SK-N-SH (cell line): ENCODE measurements around the gene EEF1A2.

Source experiments
- CTCF ChIP-seq: fragments of 200-600 bp; sonication (generic); IDR thresholded peaks from 2 replicates; pipeline ENCODE4 v1.6.1; 2017; ENCODE audit warnings: antibody characterized with exemption, mild to moderate bottlenecking, moderate library complexity
- ELF1 ChIP-seq: IDR thresholded peaks from 2 replicates; pipeline ENCODE4 v1.4.0; 2012
- EZH2phosphoT487 ChIP-seq: fragments of 200-600 bp; sonication (generic); IDR thresholded peaks from 2 replicates; pipeline ENCODE4 v1.6.1; 2017; ENCODE audit warnings: low read depth, mixed run types, mild to moderate bottlenecking, antibody characterized with exemption, moderate library complexity, borderline replicate concordance
- SIN3A ChIP-seq: IDR thresholded peaks from 2 replicates; pipeline ENCODE4 v1.6.1; 2012; ENCODE audit warnings: low read depth, mild to moderate bottlenecking, low read length, moderate library complexity, borderline replicate concordance
- SMC3 ChIP-seq: IDR thresholded peaks from 2 replicates; pipeline ENCODE4 v1.6.1; 2012; ENCODE audit warnings: low read depth, low read length, improper control_type of control experiment
- TF ChIP-seq, protein P1 (sequence below): fragments of 150-350 bp; IDR thresholded peaks from 2 replicates; pipeline ENCODE4 v1.6.1; 2017; ENCODE audit warnings: antibody characterized with exemption, low read length, low read depth, borderline replicate concordance
- TF ChIP-seq, protein P2 (sequence below): IDR thresholded peaks from 2 replicates; pipeline ENCODE4 v1.6.1; 2012; ENCODE audit warnings: mild to moderate bottlenecking, low read depth, low read length, moderate library complexity

DNA sequence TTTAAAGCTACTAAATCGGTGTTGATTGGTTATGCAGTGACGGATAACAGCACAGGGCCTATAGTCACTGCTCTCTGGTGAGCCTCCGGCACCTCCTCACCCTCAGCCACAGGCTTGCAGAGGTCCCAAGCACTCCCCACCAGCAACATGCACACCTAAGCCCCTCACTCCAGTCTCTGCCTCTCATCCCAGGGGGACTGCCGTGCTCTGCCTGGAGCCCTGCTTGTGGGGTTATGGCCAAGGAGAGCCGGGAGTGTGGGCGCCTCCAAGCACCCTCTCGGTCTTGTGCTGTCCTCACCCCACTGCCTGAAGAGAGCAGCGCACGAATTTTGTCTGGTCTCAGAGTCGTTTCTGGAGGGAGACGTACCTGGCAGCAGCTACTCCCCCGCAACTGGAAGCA, 6.8 kb upstream of the EEF1A2 start:
- TF ChIP-seq CTCF (no peak), ELF1 (no peak), SMC3 (no peak), EZH2phosphoT487 (no peak), SIN3A (no peak)
- TF ChIP-seq, protein P1, sequence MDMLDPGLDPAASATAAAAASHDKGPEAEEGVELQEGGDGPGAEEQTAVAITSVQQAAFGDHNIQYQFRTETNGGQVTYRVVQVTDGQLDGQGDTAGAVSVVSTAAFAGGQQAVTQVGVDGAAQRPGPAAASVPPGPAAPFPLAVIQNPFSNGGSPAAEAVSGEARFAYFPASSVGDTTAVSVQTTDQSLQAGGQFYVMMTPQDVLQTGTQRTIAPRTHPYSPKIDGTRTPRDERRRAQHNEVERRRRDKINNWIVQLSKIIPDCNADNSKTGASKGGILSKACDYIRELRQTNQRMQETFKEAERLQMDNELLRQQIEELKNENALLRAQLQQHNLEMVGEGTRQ, result no peak
- TF ChIP-seq, protein P2, sequence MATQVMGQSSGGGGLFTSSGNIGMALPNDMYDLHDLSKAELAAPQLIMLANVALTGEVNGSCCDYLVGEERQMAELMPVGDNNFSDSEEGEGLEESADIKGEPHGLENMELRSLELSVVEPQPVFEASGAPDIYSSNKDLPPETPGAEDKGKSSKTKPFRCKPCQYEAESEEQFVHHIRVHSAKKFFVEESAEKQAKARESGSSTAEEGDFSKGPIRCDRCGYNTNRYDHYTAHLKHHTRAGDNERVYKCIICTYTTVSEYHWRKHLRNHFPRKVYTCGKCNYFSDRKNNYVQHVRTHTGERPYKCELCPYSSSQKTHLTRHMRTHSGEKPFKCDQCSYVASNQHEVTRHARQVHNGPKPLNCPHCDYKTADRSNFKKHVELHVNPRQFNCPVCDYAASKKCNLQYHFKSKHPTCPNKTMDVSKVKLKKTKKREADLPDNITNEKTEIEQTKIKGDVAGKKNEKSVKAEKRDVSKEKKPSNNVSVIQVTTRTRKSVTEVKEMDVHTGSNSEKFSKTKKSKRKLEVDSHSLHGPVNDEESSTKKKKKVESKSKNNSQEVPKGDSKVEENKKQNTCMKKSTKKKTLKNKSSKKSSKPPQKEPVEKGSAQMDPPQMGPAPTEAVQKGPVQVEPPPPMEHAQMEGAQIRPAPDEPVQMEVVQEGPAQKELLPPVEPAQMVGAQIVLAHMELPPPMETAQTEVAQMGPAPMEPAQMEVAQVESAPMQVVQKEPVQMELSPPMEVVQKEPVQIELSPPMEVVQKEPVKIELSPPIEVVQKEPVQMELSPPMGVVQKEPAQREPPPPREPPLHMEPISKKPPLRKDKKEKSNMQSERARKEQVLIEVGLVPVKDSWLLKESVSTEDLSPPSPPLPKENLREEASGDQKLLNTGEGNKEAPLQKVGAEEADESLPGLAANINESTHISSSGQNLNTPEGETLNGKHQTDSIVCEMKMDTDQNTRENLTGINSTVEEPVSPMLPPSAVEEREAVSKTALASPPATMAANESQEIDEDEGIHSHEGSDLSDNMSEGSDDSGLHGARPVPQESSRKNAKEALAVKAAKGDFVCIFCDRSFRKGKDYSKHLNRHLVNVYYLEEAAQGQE, result no peak
